ENCODE measurements around the gene RTP1. TPM values are rescaled to one million over a fixed set of nuclear protein-coding genes. Genes with fewer than 3 reads are reported as not detected.

RTP1 gene
- total RNA-seq, 1 donor from 2014 or later: not detected

DNA sequence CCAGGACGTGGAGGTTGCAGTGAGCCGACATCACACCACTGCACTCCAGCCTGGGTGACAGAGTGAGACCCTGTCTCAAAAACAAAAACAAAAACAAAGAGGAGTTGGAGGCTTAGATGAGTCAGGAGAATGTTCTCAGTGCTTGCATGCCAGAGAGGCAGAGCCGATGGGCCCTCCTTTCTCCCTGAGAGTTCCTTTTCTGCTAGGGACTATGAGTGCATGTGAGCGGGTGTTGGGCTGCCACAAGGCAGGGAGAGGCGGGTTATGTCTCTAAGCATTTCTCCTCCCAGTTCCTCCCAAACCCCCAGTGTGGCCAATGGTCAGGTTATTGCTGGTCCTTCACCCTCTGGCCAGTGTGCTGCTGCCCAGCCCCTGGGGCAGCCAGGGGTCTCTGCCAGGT lies 45.1 kb downstream of the RTP1 start:
- H3K27me3 ChIP-seq: no peaks in the 10 kb centered on the region
- H3K4me3 ChIP-seq: no peak overlapping the region
- H3K9me3 ChIP-seq: no peaks in the 10 kb centered on the region
- intact Hi-C loops (cut with DNase I): no loop called here
- H3K27ac ChIP-seq: no peak overlapping the region
- no peaks in the 10 kb centered on the region for H3K4me1 ChIP-seq
- H3K36me3 ChIP-seq: no peaks in the 10 kb centered on the region
- no peak for DNase-seq (ENCODE audit: low spot score in 2 of 2)
- TF ChIP-seq, protein P1, sequence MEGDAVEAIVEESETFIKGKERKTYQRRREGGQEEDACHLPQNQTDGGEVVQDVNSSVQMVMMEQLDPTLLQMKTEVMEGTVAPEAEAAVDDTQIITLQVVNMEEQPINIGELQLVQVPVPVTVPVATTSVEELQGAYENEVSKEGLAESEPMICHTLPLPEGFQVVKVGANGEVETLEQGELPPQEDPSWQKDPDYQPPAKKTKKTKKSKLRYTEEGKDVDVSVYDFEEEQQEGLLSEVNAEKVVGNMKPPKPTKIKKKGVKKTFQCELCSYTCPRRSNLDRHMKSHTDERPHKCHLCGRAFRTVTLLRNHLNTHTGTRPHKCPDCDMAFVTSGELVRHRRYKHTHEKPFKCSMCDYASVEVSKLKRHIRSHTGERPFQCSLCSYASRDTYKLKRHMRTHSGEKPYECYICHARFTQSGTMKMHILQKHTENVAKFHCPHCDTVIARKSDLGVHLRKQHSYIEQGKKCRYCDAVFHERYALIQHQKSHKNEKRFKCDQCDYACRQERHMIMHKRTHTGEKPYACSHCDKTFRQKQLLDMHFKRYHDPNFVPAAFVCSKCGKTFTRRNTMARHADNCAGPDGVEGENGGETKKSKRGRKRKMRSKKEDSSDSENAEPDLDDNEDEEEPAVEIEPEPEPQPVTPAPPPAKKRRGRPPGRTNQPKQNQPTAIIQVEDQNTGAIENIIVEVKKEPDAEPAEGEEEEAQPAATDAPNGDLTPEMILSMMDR (IDR thresholded peaks at IDR 0.05): no peak

DNA sequence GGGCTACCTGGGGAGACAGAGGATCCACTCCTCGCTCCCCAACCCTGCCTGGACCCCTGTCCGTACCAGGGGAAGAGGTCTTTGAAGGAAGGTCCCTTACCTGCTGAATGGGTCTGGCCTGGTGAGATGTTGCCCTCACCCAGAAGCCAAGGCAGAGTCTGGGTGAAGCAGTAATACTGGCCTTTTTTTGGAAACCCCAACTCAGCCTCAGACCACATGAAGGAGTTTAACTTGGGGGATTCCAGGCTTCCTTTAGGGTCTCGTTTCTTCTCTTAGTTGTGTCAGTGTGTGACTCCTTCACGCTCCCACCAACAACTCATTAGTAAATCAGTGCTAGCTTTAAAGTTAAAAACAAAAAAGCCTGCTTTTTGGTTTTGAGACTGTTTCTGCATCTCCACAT lies 45.6 kb downstream of the RTP1 start:
- no peak for DNase-seq (ENCODE audit: low spot score in 2 of 2)

DNA sequence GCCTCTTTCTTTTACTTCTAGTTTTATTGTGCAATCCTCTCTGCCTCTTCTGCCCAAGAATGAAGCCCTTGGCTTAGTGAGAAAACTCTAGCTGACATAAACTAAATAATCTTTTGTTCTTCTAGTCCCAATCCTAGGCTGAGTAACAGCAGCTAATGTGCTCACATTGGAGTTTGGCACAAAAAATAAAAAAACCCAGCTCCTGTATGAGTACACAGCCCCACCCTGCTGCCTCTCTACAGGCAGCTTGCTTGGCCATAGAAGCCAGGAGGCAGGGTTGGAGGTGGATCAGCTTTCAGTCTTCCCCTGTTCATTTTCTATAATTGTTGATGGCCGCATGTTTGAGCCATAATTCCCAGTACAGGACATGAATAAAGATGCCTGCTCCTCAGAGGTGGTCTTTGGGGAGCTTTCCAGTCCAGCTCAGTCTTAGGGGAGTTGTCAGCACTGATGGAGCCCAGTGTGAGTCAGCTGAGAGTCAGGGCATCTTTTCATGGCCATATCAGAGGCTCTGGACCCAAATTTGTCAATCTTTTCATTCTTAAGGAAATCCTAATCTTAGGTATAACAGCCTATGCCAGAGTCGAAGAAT lies 46.7 kb downstream of the RTP1 start:
- H3K4me1 ChIP-seq: no peaks in the 10 kb centered on the region
- no peaks in the 10 kb centered on the region for H3K27me3 ChIP-seq
- H3K4me3 ChIP-seq: no peak overlapping the region
- H3K9me3 ChIP-seq: no peaks in the 10 kb centered on the region
- TF ChIP-seq, protein P1 (IDR thresholded peaks at IDR 0.05): no peak
- intact Hi-C loops (cut with DNase I): no loop called here
- H3K36me3 ChIP-seq: no peaks in the 10 kb centered on the region
- H3K27ac ChIP-seq: no peak overlapping the region
- DNase-seq (ENCODE audit: low spot score in 2 of 2): no peak

More for the DNA sequence above, 45.6 kb downstream of the RTP1 start:
- no peaks in the 10 kb centered on the region for H3K9me3 ChIP-seq
- H3K27me3 ChIP-seq: no peaks in the 10 kb centered on the region
- H3K4me1 ChIP-seq: no peaks in the 10 kb centered on the region
- TF ChIP-seq, protein P1 (IDR thresholded peaks at IDR 0.05): no peak
- H3K27ac ChIP-seq: no peak overlapping the region
- intact Hi-C loops (cut with DNase I): no loop called here
- no peaks in the 10 kb centered on the region for H3K36me3 ChIP-seq
- no peak overlapping the region for H3K4me3 ChIP-seq

DNA sequence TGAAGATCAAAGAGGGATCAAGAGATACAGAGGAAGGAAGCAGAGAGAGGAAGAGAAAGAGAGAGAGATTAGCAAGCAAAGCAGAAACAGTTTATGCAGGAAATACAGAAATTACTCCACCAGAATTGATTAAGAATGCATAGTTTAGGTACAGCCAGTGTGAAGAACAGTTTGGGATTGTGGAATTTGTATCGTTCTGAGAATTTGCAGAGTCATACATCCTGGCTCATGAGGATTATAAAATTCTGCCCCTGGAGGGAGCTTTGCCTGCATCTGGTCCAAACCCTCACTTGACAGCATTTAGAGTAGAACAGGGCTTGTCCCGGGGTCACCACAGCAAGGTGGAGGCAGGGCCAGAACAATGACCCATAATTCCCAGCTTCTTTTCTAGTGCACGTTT lies 50.1 kb downstream of the RTP1 start:
- Histone ChIP-seq H3K36me3 (no peaks in the 10 kb centered on the region), H3K4me3 (no peak overlapping the region), H3K4me1 (no peaks in the 10 kb centered on the region), H3K27ac (no peak overlapping the region), H3K27me3 (no peaks in the 10 kb centered on the region), H3K9me3 (no peaks in the 10 kb centered on the region)
- DNase-seq (ENCODE audit: low spot score in 2 of 2): no peak
- intact Hi-C loops (cut with DNase I): no loop called here
- TF ChIP-seq, protein P1 (IDR thresholded peaks at IDR 0.05): no peak

Other genes starting within 250 kb of the RTP1 start
- 3.1 TPM for gene RPL39L, start 58.0 kb upstream of the RTP1 start, total RNA-seq
- gene MASP1, start 94.3 kb downstream of the RTP1 start, total RNA-seq: 2.6 TPM
- gene RTP4, start 170.9 kb downstream of the RTP1 start, total RNA-seq: not detected